B cell (primary cell): ENCODE data around the gene OR52D1. TPM values are rescaled to one million over a fixed set of nuclear protein-coding genes. Genes with fewer than 3 reads are reported as not detected.

ENCODE experiments used
- ATAC-seq: fragments of 200-7000 bp; cut with Tn5 transposase; one replicate; pipeline ENCODE4 v1.10.0; 2021; ENCODE audit warnings: low read depth, mild to moderate bottlenecking, moderate number of reproducible peaks, moderate library complexity
- CTCF ChIA-PET: fragments of 350-600 bp; sonication (Branson Sonifier 250); formaldehyde crosslinking; loops from one replicate; lab custom pipeline; 2021; ENCODE audit warnings: antibody characterized with exemption, inconsistent platforms; lab: Charles Lee
- POLR2A ChIA-PET: fragments of 350-600 bp; sonication (Branson Sonifier 250); formaldehyde crosslinking; loops from one replicate; lab custom pipeline; 2021; ENCODE audit warnings: antibody characterized with exemption; lab: Charles Lee
- DNase-seq: peaks from one replicate; pipeline ENCODE4 v3.0.0; 2013
- H2AFZ ChIP-seq: 2 replicates; pipeline ENCODE4 v1.6.1; 2012; ENCODE audit warnings: mild to moderate bottlenecking, low read depth, low read length; ENCODE audit not compliant: insufficient read depth, poor library complexity, severe bottlenecking
- H3K27ac ChIP-seq, 2 donors: 1 replicate in 1 of 2; 2 replicates in 1 of 2; pipeline ENCODE4 v1.5.1; 2012 to 2013; ENCODE audit warnings: low read length in 2 of 2, mild to moderate bottlenecking in 2 of 2, moderate library complexity in 1 of 2
- H3K27me3 ChIP-seq, 4 experiments: fragments of 200-600 bp in 1 of 4; sonication (generic) in 1 of 4; replicated peaks in 1 of 4; 1 replicate in 2 of 4; 2 replicates in 2 of 4; pipeline versions ENCODE4 v1.6.1 to v1.7.0; 2013 to 2016; ENCODE audit warnings: low read length in 3 of 4, mild to moderate bottlenecking in 2 of 4, mixed read lengths in 1 of 4, moderate library complexity in 1 of 4; ENCODE audit not compliant: insufficient read depth in 4 of 4, control insufficient read depth in 3 of 4; ENCODE audit errors: control extremely low read depth in 1 of 4
- H3K36me3 ChIP-seq, 2 experiments: replicated peaks in 1 of 2; 1 replicate in 1 of 2; 2 replicates in 1 of 2; pipeline versions ENCODE4 v1.6.1 to v1.7.1; 2013; ENCODE audit warnings: low read length in 1 of 2; ENCODE audit not compliant: insufficient read depth in 2 of 2, control insufficient read depth in 1 of 2; ENCODE audit errors: control extremely low read depth in 1 of 2, extremely low read depth in 1 of 2
- H3K4me1 ChIP-seq, 2 donors: fragments of 200-600 bp in 1 of 2; sonication (generic) in 1 of 2; 1 replicate in 1 of 2; 2 replicates in 1 of 2; pipeline versions ENCODE4 v1.5.1 to v1.6.1; 2013 to 2017; ENCODE audit warnings: low read length in 2 of 2; ENCODE audit not compliant: control insufficient read depth in 2 of 2, insufficient read depth in 2 of 2
- H3K4me2 ChIP-seq: replicated peaks from 2 replicates; pipeline ENCODE3; 2012; ENCODE audit warnings: mild to moderate bottlenecking, low read depth, low read length; ENCODE audit not compliant: poor library complexity, severe bottlenecking
- H3K4me3 ChIP-seq, 5 experiments: fragments of 200-600 bp in 1 of 5; sonication (generic) in 1 of 5; 1 replicate in 3 of 5; 2 replicates in 2 of 5; pipeline versions ENCODE4 v1.5.1 to v1.7.0; 2011 to 2016; ENCODE audit warnings: low read length in 4 of 5, mild to moderate bottlenecking in 4 of 5, low read depth in 2 of 5, control low read depth in 1 of 5, moderate library complexity in 1 of 5; ENCODE audit not compliant: insufficient read depth in 1 of 5; ENCODE audit errors: control extremely low read depth in 1 of 5, extremely low read depth in 1 of 5
- H3K79me2 ChIP-seq: fragments of 200-600 bp; sonication (generic); one replicate; pipeline ENCODE4 v1.6.0; 2016; ENCODE audit warnings: low read length; ENCODE audit not compliant: control insufficient read depth, insufficient read depth
- H3K9ac ChIP-seq: fragments of 200-600 bp; sonication (generic); 2 replicates; pipeline ENCODE4 v1.6.1; 2017; ENCODE audit warnings: mild to moderate bottlenecking, low read length, moderate library complexity
- H3K9me3 ChIP-seq, 3 donors: one replicate each; pipeline versions ENCODE4 v1.6.1 to v1.7.1; 2013; ENCODE audit warnings: low read length in 2 of 3; ENCODE audit not compliant: control insufficient read depth in 2 of 3, insufficient read depth in 1 of 3; ENCODE audit errors: control extremely low read depth in 1 of 3
- H4K20me1 ChIP-seq: 2 replicates; pipeline ENCODE4 v1.6.0; 2012; ENCODE audit warnings: mild to moderate bottlenecking, low read length; ENCODE audit not compliant: insufficient read depth, control insufficient read depth, poor library complexity, severe bottlenecking
- H3K27ac Mint-ChIP-seq: one replicate; pipeline ENCODE4 v1.8.0; 2021; ENCODE audit warnings: mixed read lengths
- H3K27me3 Mint-ChIP-seq: one replicate; pipeline ENCODE4 v1.8.0; 2021; ENCODE audit warnings: mixed read lengths
- H3K4me1 Mint-ChIP-seq: one replicate; pipeline ENCODE4 v1.8.0; 2021; ENCODE audit warnings: mixed read lengths
- H3K4me3 Mint-ChIP-seq: one replicate; pipeline ENCODE4 v1.8.0; 2021; ENCODE audit warnings: mixed read lengths
- H3K9me3 Mint-ChIP-seq: one replicate; pipeline ENCODE4 v1.8.0; 2022; ENCODE audit warnings: mixed read lengths; ENCODE audit not compliant: insufficient read depth
- CTCF ChIP-seq: fragments of 200-600 bp; IDR thresholded peaks from one replicate; pipeline ENCODE4 v1.8.0; 2022; ENCODE audit warnings: antibody characterized with exemption, mild to moderate bottlenecking
- EZH2 ChIP-seq: IDR thresholded peaks from 2 replicates; pipeline ENCODE4 v1.6.1; 2012; ENCODE audit warnings: borderline replicate concordance, low read depth, mild to moderate bottlenecking, moderate library complexity, low read length; ENCODE audit not compliant: insufficient read depth, poor library complexity, severe bottlenecking
- WGBS: methylation state at CpG from one replicate; pipeline ENCODE4 v1.1.5; 2013; ENCODE audit warnings: missing lambda C conversion rate; ENCODE audit not compliant: insufficient coverage; 5-methylcytosine and 5-hydroxymethylcytosine counted together
- intact Hi-C: fragments of 100-400 bp; cut with micrococcal nuclease; formaldehyde crosslinking; loops from one replicate; pipeline ENCODE4 v1.10.0; 2022
- polyA plus RNA-seq: library from polyadenylated mRNA; depleted of rRNA; stranded (reverse); fragments of >200 nt; gene quantifications from 2 replicates; pipeline ENCODE4 v1.2.3, GENCODE V29; 2012
- total RNA-seq, 2 donors: library from RNA; stranded (reverse); fragments of 120-200 nt in 1 of 2; gene quantifications; 1 replicate in 1 of 2; 2 replicates in 1 of 2; pipeline versions ENCODE4 v1.2.3 to v1.2.4, GENCODE V29; 2013 to 2022

OR52D1 gene
- total and polyA plus RNA-seq, 2 donors (not counting 1 experiment from before 2014, with no cell fraction given): not detected

DNA sequence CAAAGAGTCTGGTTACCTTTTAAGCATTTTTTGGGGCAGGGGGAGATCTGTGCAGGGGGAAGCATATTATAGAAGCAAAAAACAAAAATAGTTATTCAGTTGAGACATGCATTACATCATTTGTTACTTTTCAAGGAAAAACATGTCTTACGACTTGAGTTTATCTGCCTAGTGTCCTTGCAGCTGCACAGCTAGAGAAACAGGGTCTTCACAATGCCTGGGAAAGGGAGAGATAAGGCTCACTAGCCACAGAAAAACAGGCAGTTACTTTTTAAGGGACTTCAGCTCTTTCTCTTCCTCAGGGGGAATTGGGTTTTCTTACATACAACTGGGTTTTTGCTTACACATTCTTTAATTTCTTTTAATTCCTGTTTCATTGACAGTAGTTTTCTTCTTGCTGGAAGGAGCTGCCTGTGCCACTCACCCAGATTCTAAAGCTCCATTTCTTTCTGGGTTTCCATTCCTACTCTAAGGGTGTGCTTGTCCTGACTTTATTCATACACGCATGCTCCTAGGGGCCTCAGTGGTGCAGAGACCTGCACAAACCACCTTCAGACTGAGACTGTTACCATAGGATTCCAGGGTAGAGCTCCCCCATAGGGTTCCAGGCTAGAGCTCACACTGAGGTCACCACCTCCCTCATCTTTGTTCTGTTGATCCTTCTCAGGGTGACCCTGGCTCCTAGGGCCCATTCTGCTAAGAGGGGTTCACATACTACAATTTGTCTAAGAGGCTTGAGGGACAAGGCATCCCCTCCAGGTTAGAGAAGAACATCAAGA, 42.8 kb downstream of the OR52D1 start:
- WGBS: 100% methylated on average over 2 of the region's 2 CpGs

More for the DNA sequence above, 42.8 kb downstream of the OR52D1 start:
- DNase-seq: no peak
- Histone ChIP-seq H3K4me3 (no peak overlapping the region), H3K27me3 (no peaks in the 10 kb centered on the region), H3K27ac (no peak overlapping the region), H3K79me2 (no peaks in the 10 kb centered on the region), H2AFZ (no peak overlapping the region), H4K20me1 (no peaks in the 10 kb centered on the region), H3K4me2 (no peak overlapping the region), H3K4me1 (no peaks in the 10 kb centered on the region), H3K9me3 (no peaks in the 10 kb centered on the region), H3K9ac (no peak overlapping the region), H3K36me3 (no peaks in the 10 kb centered on the region)
- ATAC-seq: no peak
- H3K4me3 Mint-ChIP-seq: no peak overlapping the region
- no peaks in the 10 kb centered on the region for H3K4me1 Mint-ChIP-seq
- POLR2A ChIA-PET: no interaction called here
- intact Hi-C loops: no loop called here
- H3K27me3 Mint-ChIP-seq: peaks cover 3% of the 10 kb centered on the region
- CTCF ChIA-PET: no interaction called here
- TF ChIP-seq EZH2 (no peak), CTCF (no peak)
- no peaks in the 10 kb centered on the region for H3K9me3 Mint-ChIP-seq
- no peak overlapping the region for H3K27ac Mint-ChIP-seq
